ENCODE data around the gene CLPSL2. TPM values are rescaled to one million over a fixed set of nuclear protein-coding genes. Genes with fewer than 3 reads are reported as not detected.
"Not testable (repeated sequence)": the region's sequence is repeated elsewhere in the genome, so short reads cannot be mapped to it uniquely, and the experiment has no call there.

The CLPSL2 gene
- total RNA-seq, 1 donor from 2014 or later: not detected

DNA sequence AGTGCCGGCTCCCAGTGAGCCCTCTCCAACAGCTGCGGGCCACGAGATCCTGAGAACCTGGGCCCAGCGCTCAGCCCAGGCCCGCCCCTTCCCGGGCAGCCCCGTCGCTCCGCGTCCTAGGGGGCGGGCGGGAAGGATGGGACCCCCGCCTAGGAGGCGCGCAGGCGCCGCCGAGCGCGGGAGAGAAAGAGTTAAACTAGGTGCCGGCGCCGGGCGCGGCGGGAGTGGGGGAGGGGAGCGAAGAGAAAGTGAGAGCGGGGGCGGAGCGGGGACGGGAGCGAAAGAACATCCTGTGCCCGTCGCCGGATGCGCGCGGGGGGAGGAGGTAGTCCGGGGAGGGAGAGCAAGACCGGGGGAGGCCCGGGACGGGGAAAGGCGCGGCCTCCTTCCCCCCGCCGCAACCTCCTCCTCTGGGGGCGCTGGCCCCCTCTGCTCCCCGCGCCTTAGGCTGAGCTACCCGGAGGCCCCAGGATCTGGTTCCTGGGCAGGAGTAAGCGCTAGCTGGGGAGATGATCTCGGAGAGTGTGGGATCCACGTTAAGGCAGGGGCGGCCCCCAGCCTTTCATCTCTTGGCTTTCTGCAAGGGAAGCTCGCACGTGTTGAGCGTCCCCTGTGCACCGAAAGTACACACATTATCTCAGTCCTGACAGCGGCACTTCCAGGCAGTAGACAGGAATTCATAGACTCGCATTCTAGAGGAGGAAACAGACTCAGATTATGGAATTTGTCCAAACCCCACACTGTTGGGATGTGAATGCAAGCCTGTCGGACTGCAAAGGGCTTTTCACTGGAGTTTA is 44.5 kb upstream of the CLPSL2 start:
- Mint-ChIP-seq H3K9me3 (ENCODE audit: unreplicated experiment) (no peaks in the 10 kb centered on the region), H3K4me3 (ENCODE audit: unreplicated experiment) (peak overlapping the region; percentile 86), H3K27ac (ENCODE audit: unreplicated experiment) (peak overlapping the region; percentile 96), H3K36me3 (ENCODE audit: low read depth, unreplicated experiment) (no peaks in the 10 kb centered on the region), H3K4me1 (ENCODE audit: low read depth, unreplicated experiment) (peaks cover 20% of the 10 kb centered on the region), H3K27me3 (ENCODE audit: low read depth, unreplicated experiment) (peaks cover 24% of the 10 kb centered on the region)
- Histone ChIP-seq H3K4me2 (ENCODE audit: low read length) (peak overlapping the region; percentile 88), H3K79me2 (ENCODE audit: insufficient read depth, low read length) (no peaks in the 10 kb centered on the region), H3K36me3 (ENCODE audit: insufficient read depth, low read length) (no peaks in the 10 kb centered on the region), H3K27ac (ENCODE audit: low read depth, low read length) (peak overlapping the region; percentile 70), H3K9ac (ENCODE audit: low read length) (peak overlapping the region; percentile 83), H2AFZ (ENCODE audit: low read depth, low read length) (peak overlapping the region; percentile 85), H3K27me3 (ENCODE audit: insufficient read depth, low read length) (no peaks in the 10 kb centered on the region), H3K4me3 (ENCODE audit: insufficient read depth, low read depth, low read length) (peak overlapping the region; percentile 64), H3K4me1 (ENCODE audit: insufficient read depth, low read length) (peaks cover 26% of the 10 kb centered on the region), H4K20me1 (ENCODE audit: insufficient read depth, low read length) (no peaks in the 10 kb centered on the region), H3K9me3 (ENCODE audit: insufficient read depth, low read depth, low read length) (no peaks in the 10 kb centered on the region)
- DNase-seq (ENCODE audit: low read depth) (peak; percentile 81), FAIRE-seq (no peak)
- TF ChIP-seq, protein P1, sequence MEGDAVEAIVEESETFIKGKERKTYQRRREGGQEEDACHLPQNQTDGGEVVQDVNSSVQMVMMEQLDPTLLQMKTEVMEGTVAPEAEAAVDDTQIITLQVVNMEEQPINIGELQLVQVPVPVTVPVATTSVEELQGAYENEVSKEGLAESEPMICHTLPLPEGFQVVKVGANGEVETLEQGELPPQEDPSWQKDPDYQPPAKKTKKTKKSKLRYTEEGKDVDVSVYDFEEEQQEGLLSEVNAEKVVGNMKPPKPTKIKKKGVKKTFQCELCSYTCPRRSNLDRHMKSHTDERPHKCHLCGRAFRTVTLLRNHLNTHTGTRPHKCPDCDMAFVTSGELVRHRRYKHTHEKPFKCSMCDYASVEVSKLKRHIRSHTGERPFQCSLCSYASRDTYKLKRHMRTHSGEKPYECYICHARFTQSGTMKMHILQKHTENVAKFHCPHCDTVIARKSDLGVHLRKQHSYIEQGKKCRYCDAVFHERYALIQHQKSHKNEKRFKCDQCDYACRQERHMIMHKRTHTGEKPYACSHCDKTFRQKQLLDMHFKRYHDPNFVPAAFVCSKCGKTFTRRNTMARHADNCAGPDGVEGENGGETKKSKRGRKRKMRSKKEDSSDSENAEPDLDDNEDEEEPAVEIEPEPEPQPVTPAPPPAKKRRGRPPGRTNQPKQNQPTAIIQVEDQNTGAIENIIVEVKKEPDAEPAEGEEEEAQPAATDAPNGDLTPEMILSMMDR (IDR thresholded peaks at IDR 0.05; ENCODE audit: insufficient read depth, low read depth, low read length): no peak
- TF ChIP-seq EZH2 (IDR thresholded peaks at IDR 0.05; ENCODE audit: insufficient read depth, low read length): no peak

DNA sequence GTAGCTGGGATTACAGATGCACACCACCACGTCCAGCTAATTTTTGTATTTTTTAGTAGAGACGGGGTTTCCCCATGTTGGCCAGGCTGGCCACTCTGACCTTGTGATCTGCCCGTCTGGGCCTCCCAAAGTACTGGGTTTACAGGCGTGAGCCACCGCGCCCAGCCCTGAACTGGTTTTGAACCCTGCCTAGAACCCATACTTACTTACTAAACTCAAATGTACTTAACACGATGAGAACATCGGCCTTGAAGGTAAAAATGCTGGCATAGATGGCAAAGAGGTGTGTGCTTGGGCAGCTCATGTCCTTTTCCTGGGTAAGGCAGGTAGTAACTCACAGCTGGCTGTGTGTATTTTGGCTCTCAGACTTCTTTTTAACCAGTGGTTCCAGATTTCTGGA is 42.8 kb upstream of the CLPSL2 start:
- FAIRE-seq: no peak
- H3K79me2 ChIP-seq (ENCODE audit: insufficient read depth, low read length): no peaks in the 10 kb centered on the region
- peaks cover 24% of the 10 kb centered on the region for H3K27me3 Mint-ChIP-seq (ENCODE audit: low read depth, unreplicated experiment)
- H3K9me3 Mint-ChIP-seq (ENCODE audit: unreplicated experiment): no peaks in the 10 kb centered on the region
- no peak overlapping the region for H2AFZ ChIP-seq (ENCODE audit: low read depth, low read length)
- no peak overlapping the region for H3K4me3 Mint-ChIP-seq (ENCODE audit: unreplicated experiment)
- H3K4me1 ChIP-seq (ENCODE audit: insufficient read depth, low read length): peaks cover 11% of the 10 kb centered on the region
- H3K4me3 ChIP-seq (ENCODE audit: insufficient read depth, low read depth, low read length): no peak overlapping the region
- H3K36me3 ChIP-seq (ENCODE audit: insufficient read depth, low read length): no peaks in the 10 kb centered on the region
- H3K27me3 ChIP-seq (ENCODE audit: insufficient read depth, low read length): no peaks in the 10 kb centered on the region
- H3K9ac ChIP-seq (ENCODE audit: low read length): no peak overlapping the region
- no peaks in the 10 kb centered on the region for H3K36me3 Mint-ChIP-seq (ENCODE audit: low read depth, unreplicated experiment)
- no peaks in the 10 kb centered on the region for H4K20me1 ChIP-seq (ENCODE audit: insufficient read depth, low read length)
- TF ChIP-seq EZH2 (IDR thresholded peaks at IDR 0.05; ENCODE audit: insufficient read depth, low read length): no peak
- TF ChIP-seq, protein P1 (IDR thresholded peaks at IDR 0.05; ENCODE audit: insufficient read depth, low read depth, low read length): no peak
- no peak for DNase-seq (ENCODE audit: low read depth)
- H3K4me2 ChIP-seq (ENCODE audit: low read length): no peak overlapping the region
- H3K9me3 ChIP-seq (ENCODE audit: insufficient read depth, low read depth, low read length): no peaks in the 10 kb centered on the region
- H3K4me1 Mint-ChIP-seq (ENCODE audit: low read depth, unreplicated experiment): peaks cover 11% of the 10 kb centered on the region
- H3K27ac Mint-ChIP-seq (ENCODE audit: unreplicated experiment): no peak overlapping the region
- H3K27ac ChIP-seq (ENCODE audit: low read depth, low read length): no peak overlapping the region

DNA sequence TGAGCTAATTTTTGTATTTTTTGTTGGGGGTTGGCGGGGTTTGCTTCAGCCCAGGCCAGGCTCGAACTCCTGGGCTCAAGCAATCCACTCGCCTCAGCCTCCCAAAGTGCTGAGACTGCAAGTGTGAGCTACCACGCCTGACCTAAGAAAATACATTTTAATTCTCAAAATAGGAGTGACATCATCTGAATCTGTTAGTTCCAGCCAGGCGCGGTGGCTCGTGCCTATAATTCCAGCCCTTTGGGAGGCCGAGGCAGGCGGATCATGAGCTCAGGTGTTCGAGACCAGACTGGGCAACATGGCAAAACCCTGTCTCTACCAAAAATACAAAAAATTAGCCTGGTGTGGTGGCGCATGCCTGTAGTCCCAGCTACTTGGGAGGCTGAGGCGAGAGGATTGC is 42.1 kb upstream of the CLPSL2 start:
- peaks cover 22% of the 10 kb centered on the region for H3K27me3 Mint-ChIP-seq (ENCODE audit: low read depth, unreplicated experiment)
- H2AFZ ChIP-seq (ENCODE audit: low read depth, low read length); H4K20me1 ChIP-seq (ENCODE audit: insufficient read depth, low read length); H3K36me3 Mint-ChIP-seq (ENCODE audit: low read depth, unreplicated experiment); H3K27me3 ChIP-seq (ENCODE audit: insufficient read depth, low read length); FAIRE-seq; H3K4me2 ChIP-seq (ENCODE audit: low read length); H3K79me2 ChIP-seq (ENCODE audit: insufficient read depth, low read length); H3K9me3 ChIP-seq (ENCODE audit: insufficient read depth, low read depth, low read length); H3K4me3 Mint-ChIP-seq (ENCODE audit: unreplicated experiment); H3K9ac ChIP-seq (ENCODE audit: low read length); H3K36me3 ChIP-seq (ENCODE audit: insufficient read depth, low read length); H3K27ac Mint-ChIP-seq (ENCODE audit: unreplicated experiment); DNase-seq (ENCODE audit: low read depth); H3K9me3 Mint-ChIP-seq (ENCODE audit: unreplicated experiment); H3K27ac ChIP-seq (ENCODE audit: low read depth, low read length); H3K4me1 Mint-ChIP-seq (ENCODE audit: low read depth, unreplicated experiment); H3K4me3 ChIP-seq (ENCODE audit: insufficient read depth, low read depth, low read length): not testable (repeated sequence)
- H3K4me1 ChIP-seq (ENCODE audit: insufficient read depth, low read length): peaks cover 11% of the 10 kb centered on the region

Data from astrocyte (in vitro differentiated cells and primary cell).